ENCODE results near the gene LRRC8E.

LRRC8E gene

DNA sequence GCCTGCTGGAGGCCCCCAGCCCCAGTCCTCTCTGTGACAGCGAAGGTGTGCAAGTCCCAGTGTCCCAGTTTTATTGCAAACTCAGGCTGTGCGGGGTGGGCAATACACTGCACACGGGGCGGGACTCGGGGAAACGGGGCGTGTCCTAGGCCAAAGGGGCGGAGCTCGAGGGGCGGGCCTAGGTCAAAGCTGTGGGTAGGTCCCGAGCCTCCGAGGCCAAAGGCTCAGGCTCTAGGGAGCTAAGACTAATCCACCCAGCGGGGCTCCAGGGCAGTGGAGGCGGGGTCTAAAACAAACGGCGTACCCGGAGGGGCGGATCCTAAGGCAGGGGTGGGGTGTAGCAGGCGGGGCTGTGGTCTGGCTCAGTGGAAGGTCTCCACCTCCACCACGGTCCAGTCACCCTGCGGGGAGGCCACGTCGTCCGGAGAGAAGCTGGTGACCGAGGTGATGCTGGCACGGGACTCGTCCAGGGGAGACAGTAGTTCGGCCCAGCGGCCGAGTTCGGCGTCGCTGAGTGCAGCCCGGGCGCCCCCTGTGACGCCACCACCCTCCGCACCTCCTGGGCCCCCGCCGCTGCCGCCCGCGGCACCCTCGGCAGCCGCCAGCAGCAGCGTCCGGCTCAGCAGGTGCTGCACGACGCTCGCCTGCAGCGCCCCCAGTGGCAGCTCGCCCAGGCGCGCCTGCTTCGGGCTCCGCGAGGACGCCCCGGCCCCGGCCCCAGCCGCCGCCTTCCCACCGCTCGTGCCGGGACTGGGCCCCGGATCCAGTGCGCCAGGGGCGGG is 19.4 kb upstream of the LRRC8E start:
- DNase-seq = peak; percentile 75 to 89 (median 77)

DNA sequence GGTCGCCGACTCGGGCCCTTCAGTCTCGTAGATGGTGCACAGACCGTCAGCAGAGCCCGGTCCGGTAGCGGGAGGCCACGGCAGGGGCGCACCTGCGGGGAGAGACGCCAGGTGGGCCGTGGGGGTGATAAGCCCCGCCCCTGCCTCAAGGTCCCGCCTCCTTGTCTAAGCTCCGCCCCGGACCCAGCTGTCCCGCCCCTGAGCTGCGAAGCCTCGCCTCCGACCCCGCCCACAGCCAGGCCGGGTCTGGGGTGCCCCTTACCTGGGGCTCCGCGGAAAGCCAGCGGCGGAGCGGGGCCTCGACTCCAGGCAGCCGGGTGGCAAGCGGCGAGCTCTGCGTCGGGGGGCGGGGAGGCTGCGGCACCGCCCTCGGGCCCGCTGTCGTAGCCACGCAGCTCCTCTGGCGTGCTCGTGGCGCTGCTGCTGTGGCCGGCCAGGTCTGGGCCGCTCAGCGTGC is 18.8 kb upstream of the LRRC8E start:
- DNase-seq = peak; percentile 33 to 72 (median 43)

DNA sequence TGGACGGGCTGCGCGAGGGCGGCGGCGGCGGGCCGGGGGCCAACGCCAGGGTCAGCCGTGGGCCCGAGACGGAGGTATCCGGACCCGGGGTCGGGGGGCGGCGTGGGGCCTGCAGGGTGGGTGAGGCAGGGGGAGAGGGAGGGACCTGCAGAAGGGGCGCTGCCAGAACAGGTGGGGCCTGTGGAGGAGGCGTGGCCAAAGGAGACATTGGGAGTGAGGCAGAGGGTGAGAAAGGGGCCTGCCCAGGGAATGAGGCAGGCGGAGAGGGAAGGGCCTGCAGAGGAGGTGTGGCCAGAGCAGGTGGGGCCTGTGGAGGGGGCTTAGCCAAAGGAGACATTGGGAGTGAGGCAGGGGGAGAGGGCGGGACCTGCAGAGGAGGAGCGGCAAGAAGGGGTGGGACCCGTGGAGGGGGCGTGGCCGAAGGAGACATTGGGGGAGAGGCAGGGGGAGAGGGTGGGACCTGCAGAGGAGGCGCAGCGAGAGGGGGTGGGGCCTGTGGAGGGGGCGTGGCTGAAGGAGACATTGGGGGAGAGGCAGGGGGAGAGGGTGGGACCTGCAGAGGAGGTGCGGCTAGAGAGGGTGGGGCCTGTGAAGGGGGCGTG is 18.3 kb upstream of the LRRC8E start:
- peak in 1 of 3 donors; percentile 45 for DNase-seq

DNA sequence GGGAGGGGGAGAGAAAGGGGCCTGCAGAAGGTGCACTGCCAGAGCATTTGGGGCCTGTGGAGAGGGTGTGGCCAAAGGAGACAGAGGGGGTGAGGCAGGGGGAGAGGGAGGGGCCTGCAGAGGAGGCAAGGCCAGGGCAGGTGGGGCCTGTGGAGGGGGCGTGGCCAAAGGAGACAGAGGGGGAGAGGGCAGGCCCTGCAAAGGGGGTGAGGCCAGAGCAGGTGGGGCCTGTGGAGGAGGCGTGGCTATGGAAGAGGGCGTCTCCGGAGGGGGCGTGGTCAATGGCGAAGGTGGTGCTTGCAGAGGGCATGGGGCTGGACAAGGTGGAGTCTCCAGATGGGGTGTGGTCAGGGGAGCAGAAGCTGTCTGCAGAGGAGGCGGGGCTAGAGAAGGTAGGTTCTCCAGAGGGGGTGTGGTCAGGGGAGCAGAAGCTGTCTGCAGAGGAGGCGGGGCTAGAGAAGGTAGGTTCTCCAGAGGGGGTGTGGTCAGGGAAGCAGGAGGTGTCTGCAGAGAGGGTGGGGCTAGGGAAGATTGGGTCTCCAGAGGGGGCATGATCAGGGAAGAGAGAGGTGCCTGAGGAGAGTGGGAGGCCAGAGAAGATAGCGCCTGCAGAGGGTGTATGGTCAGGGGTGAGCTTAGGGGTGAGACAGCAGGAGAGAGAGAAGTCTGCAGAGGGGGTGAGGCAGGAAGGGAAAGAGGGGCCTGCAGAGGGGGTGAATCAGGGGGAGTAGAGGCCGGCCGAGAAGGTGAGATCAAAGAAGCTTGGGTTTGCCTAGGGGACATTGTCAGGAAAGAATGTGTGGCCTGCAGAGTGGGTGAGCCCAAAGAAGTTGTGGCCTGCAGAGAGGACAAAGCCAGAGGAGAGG is 17.5 kb upstream of the LRRC8E start:
- peak; percentile 42 to 63 (median 50) for DNase-seq

DNA sequence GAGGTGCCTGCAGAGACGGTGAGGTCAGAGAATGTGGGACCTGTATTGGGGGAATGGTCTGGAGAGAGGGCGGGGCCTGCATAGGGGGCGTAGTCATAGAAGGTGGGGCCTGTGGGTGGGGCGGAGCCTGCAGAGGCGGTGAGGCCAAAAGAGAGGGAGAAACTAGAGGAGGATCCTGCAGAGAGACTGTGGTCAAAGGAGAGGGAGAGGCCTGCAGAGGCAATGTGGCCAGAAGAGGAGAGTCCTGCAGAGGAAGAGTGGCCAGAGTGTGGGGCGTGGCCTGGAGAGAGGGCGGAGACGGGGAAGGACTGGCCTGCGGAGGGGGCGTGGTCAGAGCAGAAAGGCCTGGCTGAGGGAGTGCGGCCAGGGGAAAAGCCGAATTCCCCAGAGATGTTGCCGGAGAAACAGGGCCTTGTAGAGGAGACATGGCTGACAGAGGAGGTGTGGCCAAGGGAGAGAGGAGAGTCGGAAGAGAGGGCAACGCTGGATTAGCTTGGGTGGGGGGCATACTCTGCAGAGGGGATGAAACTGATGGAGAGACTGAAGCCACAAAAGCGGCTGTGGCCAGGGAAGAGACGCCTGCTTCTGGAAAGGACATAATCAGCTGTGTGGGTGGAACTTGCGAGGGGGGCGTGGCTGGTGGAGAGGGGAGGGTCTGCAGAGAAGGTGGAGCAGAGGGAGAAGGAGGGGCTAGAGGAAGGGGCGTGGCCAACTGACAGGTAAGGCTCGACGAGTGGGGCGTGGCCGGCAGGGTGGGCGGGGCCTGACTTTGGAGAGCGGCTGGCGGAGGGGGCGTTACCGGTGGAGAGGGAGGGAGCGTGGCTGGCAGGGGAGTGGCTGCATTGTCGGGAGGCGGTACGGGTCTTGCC is 16.6 kb upstream of the LRRC8E start:
- DNase-seq = peak; percentile 87 to 93 (median 89)

DNA sequence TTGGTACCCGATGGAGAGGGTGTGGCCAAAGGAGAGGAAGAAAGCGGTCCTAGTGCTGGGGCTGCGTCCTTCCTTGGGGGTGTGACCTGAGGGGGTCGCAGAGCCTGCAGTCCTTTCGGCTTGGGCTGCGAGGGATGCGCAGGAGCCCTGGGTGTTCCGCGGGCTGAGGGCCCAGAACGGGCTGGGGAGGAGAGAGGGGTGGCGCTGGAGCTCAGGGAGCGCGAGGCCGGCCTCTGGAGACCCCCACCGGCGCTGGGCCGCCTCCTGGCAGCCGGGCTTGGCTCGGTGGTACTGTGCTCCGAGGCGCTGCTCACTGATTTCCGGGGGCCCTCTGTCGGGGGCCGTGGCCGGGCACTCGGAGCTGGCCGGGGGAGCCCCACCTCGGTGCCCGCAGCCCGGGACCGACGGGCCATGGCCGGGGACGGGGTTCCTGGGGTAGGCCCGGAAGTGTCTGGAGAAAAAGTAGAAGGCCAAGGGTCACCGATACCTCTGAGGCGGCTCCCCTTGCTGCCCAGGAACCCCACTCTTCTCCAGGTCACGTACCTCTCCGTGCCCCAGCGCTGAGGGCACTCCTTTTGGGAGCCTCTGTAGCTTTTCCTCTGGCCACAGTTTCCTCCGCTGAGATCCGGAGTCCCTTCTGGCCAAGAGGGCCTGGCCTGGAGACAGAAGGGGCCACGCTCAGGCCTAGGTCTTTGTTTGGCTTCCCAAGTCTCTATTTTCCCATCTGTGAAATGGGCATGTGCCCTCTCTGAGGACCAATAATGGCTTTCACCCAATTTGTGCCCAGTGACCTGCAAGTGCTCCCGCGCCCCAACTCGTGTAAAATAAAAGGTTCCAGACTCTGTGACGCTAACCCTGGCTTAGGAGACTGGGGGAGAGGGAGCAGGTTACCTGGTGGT is 15.8 kb upstream of the LRRC8E start:
- DNase-seq = no peak

DNA sequence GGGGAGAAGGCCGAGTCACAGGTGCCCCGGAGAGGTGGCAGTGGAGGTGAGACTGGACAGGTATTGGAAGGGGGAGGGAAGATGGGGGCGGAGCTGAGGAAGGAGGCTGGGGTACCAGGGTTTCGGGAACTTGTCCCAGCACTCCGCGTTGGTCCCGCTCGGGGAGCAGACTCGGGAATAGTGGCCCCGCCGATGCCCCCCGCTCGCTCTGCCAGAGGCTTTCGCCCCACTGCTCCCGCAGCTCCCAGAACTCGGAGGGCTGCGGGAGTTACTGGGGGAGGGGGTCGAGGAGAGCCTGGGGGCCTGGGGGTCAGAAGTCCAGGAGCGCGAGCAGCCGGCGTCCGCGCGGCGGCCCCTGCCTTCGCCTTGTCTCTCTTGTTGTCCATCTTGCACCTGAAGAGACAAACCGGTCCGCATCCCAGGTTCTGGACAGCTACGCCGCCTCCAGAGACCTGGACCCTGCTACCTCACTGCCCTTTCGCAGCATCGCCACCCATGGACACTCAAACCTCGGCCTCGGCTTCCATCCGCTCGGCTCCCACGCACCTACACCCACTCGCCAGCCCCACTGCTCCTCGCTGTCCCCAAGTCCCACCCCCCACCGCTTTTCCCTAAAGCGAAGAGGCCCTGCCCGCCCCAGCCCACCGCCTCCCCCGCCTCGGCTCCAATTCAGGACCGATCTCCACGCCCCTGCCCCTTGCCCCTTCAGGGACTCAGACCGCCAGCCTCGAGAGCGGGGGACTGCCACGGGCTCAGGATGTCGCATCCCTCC is 14.8 kb upstream of the LRRC8E start:
- DNase-seq = no peak

DNA sequence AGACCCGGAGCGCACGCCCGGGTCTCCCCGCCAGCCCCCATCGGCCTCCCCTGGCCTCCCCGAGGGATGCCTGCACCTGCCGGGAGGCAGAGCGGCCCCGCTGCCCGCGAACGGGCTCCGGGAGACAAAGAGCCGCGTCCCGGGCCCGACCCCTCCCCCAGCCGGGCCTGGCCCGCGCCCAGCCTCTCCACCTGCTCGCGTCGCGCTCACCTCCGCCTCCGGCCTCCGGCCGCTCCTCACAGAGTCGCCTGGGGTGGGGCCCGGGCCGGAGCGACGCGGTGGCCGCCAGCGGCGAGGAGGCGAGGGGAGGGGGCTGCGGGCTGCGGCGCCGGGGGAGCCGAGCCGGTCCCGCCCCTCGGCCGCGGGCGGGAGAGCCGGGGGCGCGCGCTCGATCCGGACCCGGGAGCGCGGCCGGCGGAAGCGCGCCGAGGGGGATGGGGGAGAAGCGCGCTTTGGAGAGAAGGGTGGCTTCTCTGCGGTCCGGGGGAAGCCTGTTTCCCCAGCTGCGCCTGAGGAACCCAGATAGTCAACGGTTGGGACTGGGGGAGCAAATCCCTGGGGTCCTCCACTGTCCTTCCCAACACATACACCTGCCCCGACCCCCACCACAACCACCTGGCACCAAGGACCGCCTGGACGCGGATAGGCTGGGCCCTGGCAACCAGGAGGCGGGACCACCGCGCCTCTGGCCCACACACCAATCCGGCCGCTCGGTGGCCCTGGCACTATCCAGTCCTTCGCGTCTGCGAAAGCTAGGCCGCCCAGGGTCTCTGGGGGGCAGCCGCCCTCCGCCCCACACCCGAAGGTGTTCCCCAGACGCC is 14.0 kb upstream of the LRRC8E start, which contains the start of gene PRR36:
Gene PRR36 (minus strand): TSS at position 315 of the 821 bp plus-strand sequence. CDS start 701 bp downstream, outside the sequence.
- DNase-seq = no peak

DNA sequence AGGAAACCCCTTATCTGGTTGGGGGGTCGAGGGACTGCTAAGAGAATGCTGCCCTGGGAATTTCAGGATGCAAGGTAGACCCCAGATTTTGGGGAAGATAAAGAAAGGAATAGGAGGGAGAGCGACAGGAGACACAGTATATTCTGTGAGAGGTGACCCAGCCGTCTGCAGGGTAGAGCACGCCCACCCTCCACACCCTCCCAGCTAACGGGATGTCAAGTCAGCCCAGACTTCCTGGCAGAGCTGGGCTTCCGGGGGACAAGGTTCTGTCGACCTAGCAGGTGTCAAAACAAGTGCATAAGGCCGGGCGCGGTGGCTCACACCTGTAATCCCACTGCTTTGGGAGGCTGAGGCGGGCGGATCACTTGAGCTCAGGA is 13.4 kb upstream of the LRRC8E start:
- no peak for DNase-seq

DNA sequence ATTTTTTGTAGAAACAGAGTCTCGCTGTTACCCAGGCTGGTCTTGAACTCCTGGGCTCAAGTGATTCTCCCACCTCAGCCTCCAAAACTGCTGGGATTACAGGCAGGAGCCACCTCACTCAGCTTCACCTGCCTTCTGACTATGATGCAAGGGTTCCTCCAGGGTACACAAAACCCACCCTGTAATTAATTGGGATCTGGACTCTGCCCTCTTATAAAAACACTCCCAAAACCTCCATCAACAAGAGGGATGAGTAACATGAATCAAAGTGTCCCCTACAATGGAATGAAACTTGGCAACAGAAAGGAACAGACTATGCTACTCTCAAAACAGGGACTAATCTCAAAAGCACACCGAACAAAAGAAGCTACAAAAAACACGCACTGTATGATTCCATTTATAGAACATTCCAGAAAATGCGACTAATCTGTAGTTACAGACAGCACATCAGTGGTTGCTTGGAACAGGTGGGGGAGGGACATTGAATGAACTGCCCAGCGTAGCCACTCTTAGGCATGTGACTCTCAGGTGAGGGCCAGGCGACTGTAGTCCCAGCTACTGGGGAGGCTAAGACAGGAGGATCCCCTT is 11.0 kb upstream of the LRRC8E start:
- no peak for DNase-seq

DNA sequence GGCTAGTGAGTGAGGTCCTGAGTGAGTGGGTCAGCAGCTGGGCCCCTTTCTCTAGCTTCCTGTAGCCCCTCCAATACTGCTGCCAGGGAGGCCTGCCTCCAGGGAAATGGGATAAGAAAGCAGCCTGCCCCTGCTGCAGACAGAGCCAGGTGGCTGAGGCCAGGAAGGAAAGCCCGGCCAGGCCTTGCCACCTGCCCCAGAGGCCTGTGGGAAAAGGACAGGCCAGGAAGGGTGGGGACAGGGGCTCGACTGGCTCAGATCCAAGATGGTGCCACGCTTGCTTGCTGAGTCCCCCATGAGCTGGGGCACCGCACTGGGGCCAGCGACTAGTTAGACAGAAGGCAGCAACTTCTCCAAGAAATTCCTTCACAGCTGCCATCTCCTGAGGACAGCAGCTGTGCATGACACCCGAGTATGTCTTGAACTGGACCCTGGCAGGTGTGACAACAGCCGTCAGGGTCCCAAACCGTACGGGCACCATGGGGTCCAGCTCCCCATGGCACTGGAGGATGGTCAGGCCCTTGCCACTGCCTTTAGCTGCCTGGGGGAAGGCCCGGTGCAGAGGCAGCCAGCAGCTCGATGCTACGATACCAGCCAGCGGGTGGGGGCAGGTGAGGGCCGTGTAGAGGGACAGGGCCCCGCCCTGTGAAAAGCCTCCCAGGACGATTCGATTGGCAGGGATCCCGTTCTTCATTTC is 9.1 kb upstream of the LRRC8E start:
- no peak for DNase-seq

DNA sequence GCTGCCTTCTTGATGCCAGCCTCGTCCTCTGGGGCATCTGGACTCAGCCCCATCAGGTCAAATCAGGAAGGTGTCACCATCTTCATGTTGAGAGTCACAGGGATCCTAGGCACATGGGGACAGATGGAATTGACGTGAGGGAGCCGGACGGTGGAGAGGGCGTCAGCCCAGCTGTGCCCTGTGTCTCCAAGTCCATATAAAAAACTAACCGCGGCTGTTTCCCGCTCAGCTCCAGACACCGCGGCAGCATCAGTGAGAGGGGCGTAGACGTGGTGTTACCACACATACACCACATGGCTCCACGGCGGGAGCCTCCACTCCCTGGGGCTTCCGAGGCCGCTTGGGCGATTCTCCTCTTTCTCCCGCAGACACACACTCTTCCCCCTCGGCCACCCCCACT is 8.5 kb upstream of the LRRC8E start:
- DNase-seq = no peak

DNA sequence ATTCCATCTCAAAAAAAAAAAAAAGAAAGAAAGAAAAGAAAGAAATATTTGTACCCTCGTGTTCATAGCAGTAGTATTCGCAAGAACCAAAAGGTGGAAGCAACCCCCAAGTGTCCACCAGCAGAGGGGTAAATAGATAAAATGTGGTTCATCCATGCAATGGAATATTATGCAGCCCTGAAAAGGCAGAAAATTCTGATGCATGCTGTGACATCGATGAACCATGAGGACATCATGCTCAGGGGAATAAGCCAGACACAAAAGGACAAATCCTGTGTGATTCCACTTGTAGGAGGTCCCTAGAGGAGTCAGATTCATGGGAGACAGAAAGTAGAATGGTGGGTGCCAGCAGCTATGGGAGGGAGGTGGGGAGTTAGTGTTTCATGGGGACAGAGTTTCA is 6.4 kb upstream of the LRRC8E start:
- DNase-seq = no peak

DNA sequence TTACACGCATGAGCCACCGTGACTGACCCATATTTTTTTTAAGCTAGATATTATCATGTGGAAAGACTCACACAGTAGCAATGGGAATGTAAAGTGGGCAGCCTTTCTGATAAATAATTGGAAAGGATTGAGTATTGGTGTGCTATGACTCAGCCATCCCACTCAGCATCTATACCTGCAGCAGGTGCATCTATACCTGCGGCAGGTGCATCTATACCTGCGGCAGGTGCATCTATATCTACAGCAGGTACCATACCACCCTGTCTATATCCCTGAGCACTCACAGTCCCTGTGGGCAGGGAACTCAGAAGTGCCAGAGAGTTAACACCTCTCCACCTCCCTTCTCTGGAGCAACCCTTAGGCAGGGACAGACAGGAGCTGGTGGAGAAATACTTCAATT is 5.2 kb upstream of the LRRC8E start:
- DNase-seq = no peak

DNA sequence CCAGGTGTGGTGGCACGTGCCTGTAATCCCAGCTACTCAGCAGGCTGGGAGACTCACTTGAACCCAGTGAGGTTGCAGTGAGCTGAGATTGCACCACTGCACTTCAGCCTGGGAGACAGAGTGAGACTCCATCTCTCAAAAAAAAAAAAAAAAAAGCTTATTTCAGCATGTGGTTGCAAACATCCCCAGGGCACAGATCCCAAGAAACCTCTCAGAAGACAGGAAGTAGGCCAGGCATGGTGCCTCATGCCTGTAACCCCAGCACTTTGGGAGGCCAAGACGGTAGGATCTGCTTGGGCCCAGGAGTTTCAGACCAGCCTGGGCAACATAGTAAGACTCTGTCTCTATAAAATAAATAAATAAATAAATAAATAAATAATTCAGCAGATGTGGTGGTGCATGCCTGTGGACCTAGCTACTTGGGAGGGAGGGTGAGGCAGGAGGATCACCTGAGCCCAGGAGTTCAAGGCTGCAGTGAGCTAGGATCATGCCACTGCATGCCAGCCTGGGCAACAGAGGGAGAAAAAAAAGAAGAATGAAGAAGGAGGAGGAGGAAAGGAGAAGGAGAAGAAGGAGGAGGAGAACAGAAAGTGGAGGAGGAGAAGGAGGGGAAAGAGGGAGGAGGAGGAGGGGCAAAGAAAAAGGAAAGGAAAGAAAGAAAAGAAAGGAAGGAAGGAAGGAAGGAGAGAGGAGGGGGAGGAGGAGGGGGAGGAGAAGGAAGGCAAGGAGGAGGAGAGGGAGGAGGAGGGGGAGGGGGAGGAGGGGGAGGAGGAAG is 4.3 kb upstream of the LRRC8E start:
- no peak for DNase-seq

DNA sequence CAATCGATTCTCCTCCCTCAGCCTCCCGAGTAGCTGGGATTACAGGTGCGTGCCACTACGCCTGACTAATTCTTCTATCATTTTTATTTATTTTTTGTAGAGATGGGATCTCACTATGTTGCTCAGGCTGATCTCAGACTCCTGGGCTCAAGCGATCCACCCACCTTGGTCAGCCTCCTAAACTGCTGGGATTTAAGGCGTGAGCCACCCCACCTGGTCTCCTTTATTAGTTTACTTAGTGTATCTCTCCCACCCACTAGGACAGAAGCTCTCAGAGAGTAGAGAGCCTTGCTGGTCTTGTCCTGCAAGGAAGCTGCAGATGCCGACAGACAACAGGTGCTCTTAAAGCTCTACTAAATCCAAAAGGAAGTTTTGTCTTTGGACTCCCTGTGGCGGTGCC is 2.5 kb upstream of the LRRC8E start:
- DNase-seq = no peak

DNA sequence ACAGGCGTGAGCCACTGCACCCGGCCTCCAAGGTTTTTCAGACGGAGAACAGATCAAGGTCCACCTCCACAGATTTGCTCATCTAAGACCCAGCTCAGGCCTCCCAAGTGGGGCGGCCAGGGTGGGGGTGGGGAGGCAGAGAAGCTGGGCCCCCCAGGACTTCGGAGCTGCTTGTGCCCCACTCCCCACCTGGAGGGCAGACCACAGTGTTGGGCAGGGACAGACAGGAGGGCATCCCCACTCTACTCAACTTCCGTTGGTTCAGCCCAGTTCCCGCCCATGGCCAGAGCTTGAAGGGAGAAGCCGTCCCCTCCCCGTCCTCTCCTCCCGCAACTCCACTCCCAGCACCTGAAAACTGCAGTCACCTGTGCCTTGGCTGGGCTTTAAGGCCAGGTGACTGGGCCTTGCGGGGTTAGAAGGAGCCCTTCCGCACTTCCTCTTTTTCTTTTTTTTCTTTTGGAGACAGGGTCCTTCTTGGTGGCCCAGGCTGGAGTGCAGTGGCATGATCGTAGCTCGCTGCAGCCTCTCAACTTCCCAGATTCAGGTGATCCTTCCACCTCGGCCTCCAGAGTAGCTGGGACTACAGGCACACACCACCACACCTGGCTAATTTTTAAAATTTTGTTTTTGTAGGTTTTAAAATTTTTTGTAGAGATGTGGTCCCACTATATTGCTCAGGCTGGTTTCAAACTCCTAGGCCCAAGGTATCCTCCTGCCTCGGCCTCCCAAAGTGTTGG is 734 bp upstream of the LRRC8E start:
- no peak for DNase-seq
